HL-60 (cell line): ENCODE data around the gene LRRC46.

ENCODE experiments used
- DNase-seq, 2 experiments: peaks; one replicate each; pipeline ENCODE4 v3.0.0-alpha.2; 2010 to 2020; ENCODE audit warnings: low read depth in 1 of 2, low spot score in 1 of 2
- H3K27ac ChIP-seq: fragments of 250-450 bp; sonication (Bioruptor Pico); replicated peaks from 2 replicates; pipeline ENCODE4 v1.5.1; 2020; ENCODE audit warnings: mild to moderate bottlenecking, moderate library complexity
- H3K27me3 ChIP-seq: fragments of 250-450 bp; sonication (Bioruptor Pico); 2 replicates; pipeline ENCODE4 v1.5.1; 2021; ENCODE audit warnings: mild to moderate bottlenecking, moderate library complexity; ENCODE audit not compliant: insufficient read depth, poor library complexity, severe bottlenecking
- H3K4me3 ChIP-seq: replicated peaks from 2 replicates; pipeline ENCODE4 v1.5.1; 2011; ENCODE audit warnings: mild to moderate bottlenecking, control low read depth, low read length; ENCODE audit not compliant: insufficient read depth
- GABPA ChIP-seq: IDR thresholded peaks from 2 replicates; pipeline ENCODE4 v1.6.1; 2012; ENCODE audit warnings: low read depth
- POLR2AphosphoS5 ChIP-seq: IDR thresholded peaks from 2 replicates; pipeline ENCODE4 v1.6.1; 2012; ENCODE audit warnings: low read depth
- SPI1 ChIP-seq: IDR thresholded peaks from 2 replicates; pipeline ENCODE4 v1.6.1; 2012; ENCODE audit warnings: low read depth, mild to moderate bottlenecking, borderline replicate concordance
- TF ChIP-seq, protein P1 (sequence below): IDR thresholded peaks from 2 replicates; pipeline ENCODE4 v1.6.1; 2012; ENCODE audit warnings: low read depth; ENCODE audit not compliant: insufficient replicate concordance
- TF ChIP-seq, protein P2 (sequence below): IDR thresholded peaks from one replicate; pipeline ENCODE4 v1.5.1; 2011; ENCODE audit warnings: low read length, control low read depth, inconsistent platforms; ENCODE audit not compliant: insufficient read depth

LRRC46 gene

DNA sequence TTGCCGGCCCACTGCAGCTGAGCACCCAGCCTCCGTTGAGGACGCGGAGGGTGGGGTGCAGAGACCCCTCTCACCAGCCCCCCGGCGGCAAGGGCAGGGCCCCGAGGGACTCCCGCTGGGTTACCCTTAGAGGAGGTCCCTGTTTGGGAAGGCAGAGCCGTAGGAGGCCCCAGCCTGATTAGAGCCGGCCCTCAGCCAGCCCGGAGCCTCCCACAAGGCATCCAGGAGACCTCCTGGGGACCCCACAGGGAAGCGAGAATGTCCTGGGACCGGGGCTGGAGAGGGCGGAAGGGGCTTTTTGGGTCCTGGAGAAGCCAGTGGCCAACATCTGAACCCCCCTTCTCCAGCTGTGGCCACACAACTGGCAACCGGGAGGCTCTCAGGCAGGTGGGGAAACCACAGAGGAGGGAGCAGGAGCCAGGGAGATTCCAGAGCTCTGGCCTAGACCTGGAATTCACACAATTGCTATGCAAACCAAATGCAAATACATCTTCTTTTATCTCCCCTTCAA is 41.2 kb downstream of the LRRC46 start:
- TF ChIP-seq SPI1, result no peak
- TF ChIP-seq, protein P1, sequence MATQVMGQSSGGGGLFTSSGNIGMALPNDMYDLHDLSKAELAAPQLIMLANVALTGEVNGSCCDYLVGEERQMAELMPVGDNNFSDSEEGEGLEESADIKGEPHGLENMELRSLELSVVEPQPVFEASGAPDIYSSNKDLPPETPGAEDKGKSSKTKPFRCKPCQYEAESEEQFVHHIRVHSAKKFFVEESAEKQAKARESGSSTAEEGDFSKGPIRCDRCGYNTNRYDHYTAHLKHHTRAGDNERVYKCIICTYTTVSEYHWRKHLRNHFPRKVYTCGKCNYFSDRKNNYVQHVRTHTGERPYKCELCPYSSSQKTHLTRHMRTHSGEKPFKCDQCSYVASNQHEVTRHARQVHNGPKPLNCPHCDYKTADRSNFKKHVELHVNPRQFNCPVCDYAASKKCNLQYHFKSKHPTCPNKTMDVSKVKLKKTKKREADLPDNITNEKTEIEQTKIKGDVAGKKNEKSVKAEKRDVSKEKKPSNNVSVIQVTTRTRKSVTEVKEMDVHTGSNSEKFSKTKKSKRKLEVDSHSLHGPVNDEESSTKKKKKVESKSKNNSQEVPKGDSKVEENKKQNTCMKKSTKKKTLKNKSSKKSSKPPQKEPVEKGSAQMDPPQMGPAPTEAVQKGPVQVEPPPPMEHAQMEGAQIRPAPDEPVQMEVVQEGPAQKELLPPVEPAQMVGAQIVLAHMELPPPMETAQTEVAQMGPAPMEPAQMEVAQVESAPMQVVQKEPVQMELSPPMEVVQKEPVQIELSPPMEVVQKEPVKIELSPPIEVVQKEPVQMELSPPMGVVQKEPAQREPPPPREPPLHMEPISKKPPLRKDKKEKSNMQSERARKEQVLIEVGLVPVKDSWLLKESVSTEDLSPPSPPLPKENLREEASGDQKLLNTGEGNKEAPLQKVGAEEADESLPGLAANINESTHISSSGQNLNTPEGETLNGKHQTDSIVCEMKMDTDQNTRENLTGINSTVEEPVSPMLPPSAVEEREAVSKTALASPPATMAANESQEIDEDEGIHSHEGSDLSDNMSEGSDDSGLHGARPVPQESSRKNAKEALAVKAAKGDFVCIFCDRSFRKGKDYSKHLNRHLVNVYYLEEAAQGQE, result no peak
- TF ChIP-seq, protein P2, sequence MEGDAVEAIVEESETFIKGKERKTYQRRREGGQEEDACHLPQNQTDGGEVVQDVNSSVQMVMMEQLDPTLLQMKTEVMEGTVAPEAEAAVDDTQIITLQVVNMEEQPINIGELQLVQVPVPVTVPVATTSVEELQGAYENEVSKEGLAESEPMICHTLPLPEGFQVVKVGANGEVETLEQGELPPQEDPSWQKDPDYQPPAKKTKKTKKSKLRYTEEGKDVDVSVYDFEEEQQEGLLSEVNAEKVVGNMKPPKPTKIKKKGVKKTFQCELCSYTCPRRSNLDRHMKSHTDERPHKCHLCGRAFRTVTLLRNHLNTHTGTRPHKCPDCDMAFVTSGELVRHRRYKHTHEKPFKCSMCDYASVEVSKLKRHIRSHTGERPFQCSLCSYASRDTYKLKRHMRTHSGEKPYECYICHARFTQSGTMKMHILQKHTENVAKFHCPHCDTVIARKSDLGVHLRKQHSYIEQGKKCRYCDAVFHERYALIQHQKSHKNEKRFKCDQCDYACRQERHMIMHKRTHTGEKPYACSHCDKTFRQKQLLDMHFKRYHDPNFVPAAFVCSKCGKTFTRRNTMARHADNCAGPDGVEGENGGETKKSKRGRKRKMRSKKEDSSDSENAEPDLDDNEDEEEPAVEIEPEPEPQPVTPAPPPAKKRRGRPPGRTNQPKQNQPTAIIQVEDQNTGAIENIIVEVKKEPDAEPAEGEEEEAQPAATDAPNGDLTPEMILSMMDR, result no peak
- TF ChIP-seq GABPA, result no peak
- TF ChIP-seq POLR2AphosphoS5, result no peak
- Histone ChIP-seq H3K27ac (no peak overlapping the region), H3K27me3 (peaks cover 9% of the 10 kb centered on the region), H3K4me3 (no peak overlapping the region)
- no peak for DNase-seq

DNA sequence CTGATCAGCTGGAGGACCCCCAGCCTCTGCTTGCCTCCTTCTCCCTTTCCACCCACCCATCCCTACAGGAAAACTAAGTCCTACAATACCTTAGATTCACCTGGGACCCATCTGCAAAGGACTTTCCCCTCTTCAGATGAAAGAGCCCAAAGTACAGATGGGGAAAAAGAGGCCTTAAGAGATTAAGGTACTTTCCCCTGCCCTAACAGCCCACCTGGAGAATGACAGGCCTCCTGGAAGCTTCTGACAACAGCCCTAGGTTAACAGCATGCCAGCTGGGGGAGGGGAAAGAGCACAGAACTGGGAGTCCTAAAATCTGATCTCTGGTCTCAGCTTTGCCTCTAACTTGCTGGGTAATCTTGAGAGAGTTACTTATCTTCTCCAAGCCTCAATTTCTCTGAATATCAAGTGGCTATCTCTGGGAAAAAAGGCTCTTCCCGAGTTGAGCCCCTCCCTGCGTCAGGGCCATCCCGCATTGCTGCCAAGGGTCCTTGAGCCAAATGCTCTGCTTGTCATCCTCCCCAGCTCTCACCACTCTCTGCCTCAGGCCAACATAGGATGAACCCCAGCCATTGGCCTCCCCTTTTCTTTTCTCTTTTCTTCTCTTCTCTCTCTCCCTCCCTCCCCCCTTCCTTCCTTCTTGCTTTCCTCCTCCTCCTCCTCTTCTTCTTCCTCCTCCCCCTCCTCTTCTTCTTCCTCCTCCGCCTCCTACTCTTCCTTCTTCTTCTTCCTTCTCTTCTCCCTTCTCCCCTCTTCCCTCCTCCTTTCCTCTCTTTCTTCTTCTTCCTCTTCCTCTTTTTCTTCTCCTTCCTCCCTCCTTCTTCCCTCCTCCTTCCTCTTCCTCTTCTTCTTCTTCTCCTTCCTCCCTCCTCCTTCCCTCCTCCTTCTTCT is 42.0 kb downstream of the LRRC46 start:
- no peak for DNase-seq
- no peak overlapping the region for H3K27ac ChIP-seq
- H3K27me3 ChIP-seq, result peaks cover 9% of the 10 kb centered on the region
- TF ChIP-seq, protein P1, result no peak
- TF ChIP-seq SPI1 (no peak), POLR2AphosphoS5 (no peak), GABPA (no peak)
- TF ChIP-seq, protein P2, result no peak
- no peak overlapping the region for H3K4me3 ChIP-seq

DNA sequence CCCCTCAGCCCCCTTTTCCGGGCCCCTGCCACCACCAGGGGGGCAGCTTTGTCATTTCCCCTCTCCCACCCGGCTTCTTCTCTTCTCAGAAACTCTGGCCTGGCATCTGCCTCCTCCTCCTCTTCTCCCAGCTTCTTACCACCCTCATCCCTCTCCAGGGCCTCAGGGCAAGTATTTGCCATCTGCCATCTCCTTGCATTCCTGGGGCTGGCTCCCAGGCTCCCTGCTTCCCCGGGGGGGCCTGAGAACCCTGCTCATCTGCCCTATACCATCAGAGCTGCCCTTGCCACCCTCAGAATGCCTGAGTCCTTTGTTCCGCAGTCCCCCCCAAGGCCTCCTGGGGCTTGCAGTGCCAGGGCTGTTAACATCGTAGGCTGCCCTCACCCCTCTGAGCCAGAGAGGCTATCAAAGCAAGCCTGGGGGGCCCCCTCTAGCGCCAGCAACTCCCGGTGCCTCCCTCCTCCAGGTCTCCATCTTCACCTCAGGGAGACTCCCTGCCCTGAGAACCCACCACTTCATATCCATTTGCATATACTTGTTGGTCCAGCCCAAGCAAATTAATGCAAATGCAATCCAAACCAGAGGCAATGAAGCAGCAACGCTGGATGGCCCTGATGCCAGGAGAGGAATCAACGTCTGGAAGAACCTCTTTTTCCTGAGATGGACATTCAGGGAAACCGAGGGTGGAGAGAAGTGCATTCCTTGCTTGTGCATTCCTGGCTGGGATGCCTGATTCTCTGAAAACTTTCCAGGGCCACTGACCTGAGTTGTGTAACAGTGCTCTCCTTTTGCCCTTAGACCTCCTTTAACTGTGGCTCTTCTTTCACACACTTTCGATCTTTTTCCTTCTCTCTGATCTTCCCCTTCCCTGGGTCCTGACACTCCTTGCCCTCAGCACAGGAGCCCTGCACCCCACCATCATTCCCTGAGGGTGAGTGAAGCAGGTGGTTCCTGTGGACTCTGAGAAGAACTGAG is 43.8 kb downstream of the LRRC46 start:
- Histone ChIP-seq H3K4me3 (no peak overlapping the region), H3K27me3 (peaks cover 14% of the 10 kb centered on the region), H3K27ac (no peak overlapping the region)
- TF ChIP-seq GABPA, result no peak
- no peak for TF ChIP-seq SPI1
- no peak for TF ChIP-seq POLR2AphosphoS5
- TF ChIP-seq, protein P2, result no peak
- TF ChIP-seq, protein P1, result no peak
- DNase-seq, result no peak
